ENCODE measurements around the gene EMP2.
A peak's percentile ranks its signal among the peaks of the same experiment; 100 is the strongest.

EMP2 gene

GRCh38 chr16:10618710-10619209, 38.4 kb upstream of the EMP2 start:
- H3K9ac ChIP-seq (ENCODE audit: low read depth in 1 of 2, low read length in 2 of 2): peak overlapping the region; percentile 0 to 51

GRCh38 chr16:10617662-10618420, 37.4 kb upstream of the EMP2 start:
- H3K4me1 ChIP-seq (ENCODE audit: control insufficient read depth in 1 of 2, insufficient read depth in 2 of 2, low read length in 2 of 2): peaks cover 30 to 43% of the 10 kb centered on the region in 2 donors
- H3K36me3 ChIP-seq (ENCODE audit: control insufficient read depth in 1 of 2, insufficient read depth in 2 of 2, low read length in 2 of 2): no peaks in the 10 kb centered on the region
- H3K9ac ChIP-seq (ENCODE audit: low read depth in 1 of 2, low read length in 2 of 2): peak overlapping the region in 1 of 2 donors; percentile 38
- H3K27ac ChIP-seq (ENCODE audit: low read depth, low read length): no peak overlapping the region
- no peak overlapping the region for H3K4me3 ChIP-seq (ENCODE audit: low read depth in 1 of 2, low read length in 2 of 2)
- no peaks in the 10 kb centered on the region for H3K27me3 ChIP-seq (ENCODE audit: control insufficient read depth in 1 of 2, insufficient read depth in 2 of 2, low read length in 2 of 2)
- H3K9me3 ChIP-seq (ENCODE audit: control insufficient read depth in 1 of 2, low read length in 2 of 2): no peaks in the 10 kb centered on the region

More at GRCh38 chr16:10618710-10619209, 38.4 kb upstream of the EMP2 start:
- Histone ChIP-seq H3K36me3 (ENCODE audit: control insufficient read depth in 1 of 2, insufficient read depth in 2 of 2, low read length in 2 of 2) (no peaks in the 10 kb centered on the region), H3K4me1 (ENCODE audit: control insufficient read depth in 1 of 2, insufficient read depth in 2 of 2, low read length in 2 of 2) (peaks cover 30 to 43% of the 10 kb centered on the region in 2 donors), H3K4me3 (ENCODE audit: low read depth in 1 of 2, low read length in 2 of 2) (no peak overlapping the region), H3K27me3 (ENCODE audit: control insufficient read depth in 1 of 2, insufficient read depth in 2 of 2, low read length in 2 of 2) (no peaks in the 10 kb centered on the region), H3K27ac (ENCODE audit: low read depth, low read length) (no peak overlapping the region), H3K9me3 (ENCODE audit: control insufficient read depth in 1 of 2, low read length in 2 of 2) (no peaks in the 10 kb centered on the region)

GRCh38 chr16:10616756-10617640, 36.6 kb upstream of the EMP2 start:
- Histone ChIP-seq H3K9ac (ENCODE audit: low read depth in 1 of 2, low read length in 2 of 2) (peak overlapping the region in 1 of 2 donors; percentile 38), H3K27ac (ENCODE audit: low read depth, low read length) (no peak overlapping the region), H3K9me3 (ENCODE audit: control insufficient read depth in 1 of 2, low read length in 2 of 2) (no peaks in the 10 kb centered on the region), H3K4me3 (ENCODE audit: low read depth in 1 of 2, low read length in 2 of 2) (no peak overlapping the region), H3K4me1 (ENCODE audit: control insufficient read depth in 1 of 2, insufficient read depth in 2 of 2, low read length in 2 of 2) (peaks cover 30 to 37% of the 10 kb centered on the region in 2 donors), H3K36me3 (ENCODE audit: control insufficient read depth in 1 of 2, insufficient read depth in 2 of 2, low read length in 2 of 2) (no peaks in the 10 kb centered on the region), H3K27me3 (ENCODE audit: control insufficient read depth in 1 of 2, insufficient read depth in 2 of 2, low read length in 2 of 2) (no peaks in the 10 kb centered on the region)

- no peaks in the 10 kb centered on the region for H3K36me3 ChIP-seq (ENCODE audit: control insufficient read depth in 1 of 2, insufficient read depth in 2 of 2, low read length in 2 of 2)
- H3K9me3 ChIP-seq (ENCODE audit: control insufficient read depth in 1 of 2, low read length in 2 of 2): no peaks in the 10 kb centered on the region
- no peak overlapping the region for H3K4me3 ChIP-seq (ENCODE audit: low read depth in 1 of 2, low read length in 2 of 2)
- no peaks in the 10 kb centered on the region for H3K27me3 ChIP-seq (ENCODE audit: control insufficient read depth in 1 of 2, insufficient read depth in 2 of 2, low read length in 2 of 2)
- peaks cover 30 to 35% of the 10 kb centered on the region in 2 donors for H3K4me1 ChIP-seq (ENCODE audit: control insufficient read depth in 1 of 2, insufficient read depth in 2 of 2, low read length in 2 of 2)
- H3K9ac ChIP-seq (ENCODE audit: low read depth in 1 of 2, low read length in 2 of 2): no peak overlapping the region
- H3K27ac ChIP-seq (ENCODE audit: low read depth, low read length): no peak overlapping the region
Observed at GRCh38 chr16:10616419-10616755, 36.0 kb upstream of the EMP2 start.

GRCh38 chr16:10614685-10615084, 34.3 kb upstream of the EMP2 start:
- Histone ChIP-seq H3K9ac (ENCODE audit: low read depth in 1 of 2, low read length in 2 of 2) (no peak overlapping the region), H3K4me1 (ENCODE audit: control insufficient read depth in 1 of 2, insufficient read depth in 2 of 2, low read length in 2 of 2) (peaks cover 32 to 35% of the 10 kb centered on the region in 2 donors), H3K9me3 (ENCODE audit: control insufficient read depth in 1 of 2, low read length in 2 of 2) (no peaks in the 10 kb centered on the region), H3K4me3 (ENCODE audit: low read depth in 1 of 2, low read length in 2 of 2) (no peak overlapping the region), H3K36me3 (ENCODE audit: control insufficient read depth in 1 of 2, insufficient read depth in 2 of 2, low read length in 2 of 2) (no peaks in the 10 kb centered on the region), H3K27ac (ENCODE audit: low read depth, low read length) (no peak overlapping the region), H3K27me3 (ENCODE audit: control insufficient read depth in 1 of 2, insufficient read depth in 2 of 2, low read length in 2 of 2) (no peaks in the 10 kb centered on the region)

- Histone ChIP-seq H3K4me1 (ENCODE audit: control insufficient read depth in 1 of 2, insufficient read depth in 2 of 2, low read length in 2 of 2) (peaks cover 26 to 27% of the 10 kb centered on the region in 2 donors), H3K36me3 (ENCODE audit: control insufficient read depth in 1 of 2, insufficient read depth in 2 of 2, low read length in 2 of 2) (no peaks in the 10 kb centered on the region), H3K4me3 (ENCODE audit: low read depth in 1 of 2, low read length in 2 of 2) (no peak overlapping the region), H3K27me3 (ENCODE audit: control insufficient read depth in 1 of 2, insufficient read depth in 2 of 2, low read length in 2 of 2) (no peaks in the 10 kb centered on the region), H3K9ac (ENCODE audit: low read depth in 1 of 2, low read length in 2 of 2) (no peak overlapping the region), H3K9me3 (ENCODE audit: control insufficient read depth in 1 of 2, low read length in 2 of 2) (no peaks in the 10 kb centered on the region), H3K27ac (ENCODE audit: low read depth, low read length) (no peak overlapping the region)
Observed at GRCh38 chr16:10613785-10614485, 33.5 kb upstream of the EMP2 start.

- Histone ChIP-seq H3K27ac (ENCODE audit: low read depth, low read length) (no peak overlapping the region), H3K4me3 (ENCODE audit: low read depth in 1 of 2, low read length in 2 of 2) (no peak overlapping the region), H3K36me3 (ENCODE audit: control insufficient read depth in 1 of 2, insufficient read depth in 2 of 2, low read length in 2 of 2) (no peaks in the 10 kb centered on the region), H3K9me3 (ENCODE audit: control insufficient read depth in 1 of 2, low read length in 2 of 2) (no peaks in the 10 kb centered on the region), H3K4me1 (ENCODE audit: control insufficient read depth in 1 of 2, insufficient read depth in 2 of 2, low read length in 2 of 2) (peaks cover 15 to 19% of the 10 kb centered on the region in 2 donors), H3K9ac (ENCODE audit: low read depth in 1 of 2, low read length in 2 of 2) (no peak overlapping the region), H3K27me3 (ENCODE audit: control insufficient read depth in 1 of 2, insufficient read depth in 2 of 2, low read length in 2 of 2) (no peaks in the 10 kb centered on the region)
Observed at GRCh38 chr16:10612649-10613179, 32.3 kb upstream of the EMP2 start.

- H3K9ac ChIP-seq (ENCODE audit: low read depth in 1 of 2, low read length in 2 of 2): no peak overlapping the region
- H3K4me3 ChIP-seq (ENCODE audit: low read depth in 1 of 2, low read length in 2 of 2): no peak overlapping the region
- H3K9me3 ChIP-seq (ENCODE audit: control insufficient read depth in 1 of 2, low read length in 2 of 2): no peaks in the 10 kb centered on the region
- peaks cover 7 to 11% of the 10 kb centered on the region in 2 donors for H3K4me1 ChIP-seq (ENCODE audit: control insufficient read depth in 1 of 2, insufficient read depth in 2 of 2, low read length in 2 of 2)
- H3K27ac ChIP-seq (ENCODE audit: low read depth, low read length): no peak overlapping the region
- H3K36me3 ChIP-seq (ENCODE audit: control insufficient read depth in 1 of 2, insufficient read depth in 2 of 2, low read length in 2 of 2): no peaks in the 10 kb centered on the region
- no peaks in the 10 kb centered on the region for H3K27me3 ChIP-seq (ENCODE audit: control insufficient read depth in 1 of 2, insufficient read depth in 2 of 2, low read length in 2 of 2)
Observed at GRCh38 chr16:10611825-10612342, 31.5 kb upstream of the EMP2 start.

- Histone ChIP-seq H3K36me3 (ENCODE audit: control insufficient read depth in 1 of 2, insufficient read depth in 2 of 2, low read length in 2 of 2) (no peaks in the 10 kb centered on the region), H3K4me3 (ENCODE audit: low read depth in 1 of 2, low read length in 2 of 2) (no peak overlapping the region), H3K27me3 (ENCODE audit: control insufficient read depth in 1 of 2, insufficient read depth in 2 of 2, low read length in 2 of 2) (no peaks in the 10 kb centered on the region), H3K9me3 (ENCODE audit: control insufficient read depth in 1 of 2, low read length in 2 of 2) (no peaks in the 10 kb centered on the region), H3K4me1 (ENCODE audit: control insufficient read depth in 1 of 2, insufficient read depth in 2 of 2, low read length in 2 of 2) (peaks cover 3 to 6% of the 10 kb centered on the region in 2 donors), H3K9ac (ENCODE audit: low read depth in 1 of 2, low read length in 2 of 2) (no peak overlapping the region), H3K27ac (ENCODE audit: low read depth, low read length) (no peak overlapping the region)
Observed at GRCh38 chr16:10610499-10611184, 30.2 kb upstream of the EMP2 start.

Measured in duodenal mucosa (tissue), 2 donors.